NCI-H69 (cell line): Measurements from ENCODE around the gene ESYT3.
A peak's percentile ranks its signal among the peaks of the same experiment; 100 is the strongest.
"Not testable (repeated sequence)": the region's sequence is repeated elsewhere in the genome, so short reads cannot be mapped to it uniquely, and the experiment has no call there.

Source experiments
- DNase-seq: peaks from one replicate; lab custom pipeline; 2025; lab: John Stamatoyannopoulos, UW

ESYT3 gene

GRCh38 chr3:138463724-138464490, 29.5 kb downstream of the ESYT3 start:
- no peak for DNase-seq

GRCh38 chr3:138464491-138464860, 30.1 kb downstream of the ESYT3 start:
- DNase-seq: no peak

GRCh38 chr3:138465451-138465850, 31.0 kb downstream of the ESYT3 start:
- no peak for DNase-seq

GRCh38 chr3:138465925-138466324, 31.5 kb downstream of the ESYT3 start:
- no peak for DNase-seq

GRCh38 chr3:138467931-138468330, 33.5 kb downstream of the ESYT3 start:
- no peak for DNase-seq

- no peak for DNase-seq
Measured at GRCh38 chr3:138468451-138468850, 34.0 kb downstream of the ESYT3 start.

- DNase-seq: peak; percentile 1
Measured at GRCh38 chr3:138468886-138469285, 34.5 kb downstream of the ESYT3 start.

GRCh38 chr3:138469874-138470273, 35.5 kb downstream of the ESYT3 start:
- no peak for DNase-seq

- no peak for DNase-seq
Measured at GRCh38 chr3:138470687-138471086, 36.3 kb downstream of the ESYT3 start.

- no peak for DNase-seq
Measured at GRCh38 chr3:138471481-138471880, 37.1 kb downstream of the ESYT3 start.

GRCh38 chr3:138472141-138472825, 37.9 kb downstream of the ESYT3 start:
- no peak for DNase-seq

GRCh38 chr3:138473391-138473790, 39.0 kb downstream of the ESYT3 start:
- DNase-seq: no peak

GRCh38 chr3:138474163-138474562, 39.7 kb downstream of the ESYT3 start:
- DNase-seq: no peak

- DNase-seq: no peak
Measured at GRCh38 chr3:138476526-138476925, 42.1 kb downstream of the ESYT3 start.

GRCh38 chr3:138477120-138477519, 42.7 kb downstream of the ESYT3 start:
- DNase-seq: no peak

GRCh38 chr3:138477801-138478200, 43.4 kb downstream of the ESYT3 start:
- no peak for DNase-seq

- DNase-seq: peak; percentile 50
Measured at GRCh38 chr3:138479438-138479863, 45.0 kb downstream of the ESYT3 start.

- not testable (repeated sequence) for DNase-seq
Measured at GRCh38 chr3:138484672-138485071, 50.3 kb downstream of the ESYT3 start.

- DNase-seq: not testable (repeated sequence)
Measured at GRCh38 chr3:138486580-138486979, 52.2 kb downstream of the ESYT3 start.

- no peak for DNase-seq
Measured at GRCh38 chr3:138491971-138492370, 57.6 kb downstream of the ESYT3 start.

- DNase-seq: no peak
Measured at GRCh38 chr3:138492980-138493675, 58.7 kb downstream of the ESYT3 start.

- no peak for DNase-seq
Measured at GRCh38 chr3:138493804-138494606, 59.6 kb downstream of the ESYT3 start.
